ENCODE measurements around the gene CAMTA1.

DNA sequence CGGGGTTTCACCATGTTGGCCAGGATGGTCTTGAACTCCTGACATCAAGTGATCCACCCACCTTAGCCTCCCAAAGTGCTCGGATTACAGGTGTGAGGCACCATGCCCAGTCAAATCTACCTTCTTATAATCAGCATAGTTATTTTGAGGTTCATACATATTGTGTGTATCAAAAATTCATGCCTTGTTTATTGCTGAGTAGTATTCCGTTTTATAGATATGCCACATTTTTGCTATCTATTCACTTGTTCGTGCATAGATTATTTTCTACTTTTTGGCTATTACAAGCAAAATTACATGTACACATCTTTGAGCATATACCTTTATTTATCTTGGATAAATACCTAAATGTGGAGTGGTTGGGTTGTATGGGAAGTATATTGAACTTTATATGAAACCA lies 344.9 kb downstream of the CAMTA1 start:
- TF ChIP-seq, protein P1, sequence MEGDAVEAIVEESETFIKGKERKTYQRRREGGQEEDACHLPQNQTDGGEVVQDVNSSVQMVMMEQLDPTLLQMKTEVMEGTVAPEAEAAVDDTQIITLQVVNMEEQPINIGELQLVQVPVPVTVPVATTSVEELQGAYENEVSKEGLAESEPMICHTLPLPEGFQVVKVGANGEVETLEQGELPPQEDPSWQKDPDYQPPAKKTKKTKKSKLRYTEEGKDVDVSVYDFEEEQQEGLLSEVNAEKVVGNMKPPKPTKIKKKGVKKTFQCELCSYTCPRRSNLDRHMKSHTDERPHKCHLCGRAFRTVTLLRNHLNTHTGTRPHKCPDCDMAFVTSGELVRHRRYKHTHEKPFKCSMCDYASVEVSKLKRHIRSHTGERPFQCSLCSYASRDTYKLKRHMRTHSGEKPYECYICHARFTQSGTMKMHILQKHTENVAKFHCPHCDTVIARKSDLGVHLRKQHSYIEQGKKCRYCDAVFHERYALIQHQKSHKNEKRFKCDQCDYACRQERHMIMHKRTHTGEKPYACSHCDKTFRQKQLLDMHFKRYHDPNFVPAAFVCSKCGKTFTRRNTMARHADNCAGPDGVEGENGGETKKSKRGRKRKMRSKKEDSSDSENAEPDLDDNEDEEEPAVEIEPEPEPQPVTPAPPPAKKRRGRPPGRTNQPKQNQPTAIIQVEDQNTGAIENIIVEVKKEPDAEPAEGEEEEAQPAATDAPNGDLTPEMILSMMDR (IDR thresholded peaks at IDR 0.05; ENCODE audit: low read depth, low read length, missing input control) = no peak
- TF ChIP-seq, protein P2, sequence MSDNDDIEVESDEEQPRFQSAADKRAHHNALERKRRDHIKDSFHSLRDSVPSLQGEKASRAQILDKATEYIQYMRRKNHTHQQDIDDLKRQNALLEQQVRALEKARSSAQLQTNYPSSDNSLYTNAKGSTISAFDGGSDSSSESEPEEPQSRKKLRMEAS (IDR thresholded peaks at IDR 0.05) = no peak
- TF ChIP-seq RAD21 (IDR thresholded peaks at IDR 0.05) (no peak), TAF1 (conservative IDR thresholded peaks at IDR 0.05) (no peak), FOXA1 (IDR thresholded peaks at IDR 0.05) (no peak), EGR1 (IDR thresholded peaks at IDR 0.05; ENCODE audit: low read depth in 2 of 2) (no peak), GABPA (IDR thresholded peaks at IDR 0.05 in 1 of 2, conservative IDR thresholded peaks at IDR 0.05 in 1 of 2) (no peak), REST (IDR thresholded peaks at IDR 0.05) (no peak), RXRA (IDR thresholded peaks at IDR 0.05) (no peak), ZBTB33 (IDR thresholded peaks at IDR 0.05) (no peak), SP1 (IDR thresholded peaks at IDR 0.05) (no peak), YY1 (IDR thresholded peaks at IDR 0.05) (no peak), JUND (IDR thresholded peaks at IDR 0.05) (no peak)
- TF ChIP-seq, protein P3, sequence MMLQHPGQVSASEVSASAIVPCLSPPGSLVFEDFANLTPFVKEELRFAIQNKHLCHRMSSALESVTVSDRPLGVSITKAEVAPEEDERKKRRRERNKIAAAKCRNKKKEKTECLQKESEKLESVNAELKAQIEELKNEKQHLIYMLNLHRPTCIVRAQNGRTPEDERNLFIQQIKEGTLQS (IDR thresholded peaks at IDR 0.05) = no peak

Data from liver (tissue), 3 donors.